NCI-H510A (cell line): ENCODE data around the gene SPECC1L.

ENCODE experiments used
- DNase-seq: peaks from one replicate; lab custom pipeline; 2025; lab: John Stamatoyannopoulos, UW

Gene SPECC1L

GRCh38 chr22:24428751-24429410, 158.2 kb downstream of the SPECC1L start:
- no peak for DNase-seq

- DNase-seq, result no peak
Measured at GRCh38 chr22:24429411-24430365, 159.1 kb downstream of the SPECC1L start.

- DNase-seq, result no peak
Measured at GRCh38 chr22:24430431-24431308, 160.0 kb downstream of the SPECC1L start.

GRCh38 chr22:24431309-24432034, 160.8 kb downstream of the SPECC1L start:
- DNase-seq, result no peak

GRCh38 chr22:24432059-24432853, 161.6 kb downstream of the SPECC1L start:
- no peak for DNase-seq

- no peak for DNase-seq
Measured at GRCh38 chr22:24433001-24433827, 162.6 kb downstream of the SPECC1L start.

GRCh38 chr22:24433828-24434470, 163.3 kb downstream of the SPECC1L start:
- no peak for DNase-seq

- DNase-seq, result no peak
Measured at GRCh38 chr22:24434471-24435322, 164.1 kb downstream of the SPECC1L start.

- DNase-seq, result no peak
Measured at GRCh38 chr22:24435323-24435645, 164.7 kb downstream of the SPECC1L start.

- DNase-seq, result no peak
Measured at GRCh38 chr22:24435861-24436371, 165.3 kb downstream of the SPECC1L start.

- no peak for DNase-seq
Measured at GRCh38 chr22:24436553-24436952, 165.9 kb downstream of the SPECC1L start.

GRCh38 chr22:24437091-24437490, 166.5 kb downstream of the SPECC1L start:
- DNase-seq, result no peak

GRCh38 chr22:24437741-24438328, 167.2 kb downstream of the SPECC1L start:
- DNase-seq, result no peak

- no peak for DNase-seq
Measured at GRCh38 chr22:24440270-24440717, 169.7 kb downstream of the SPECC1L start.

GRCh38 chr22:24440718-24441405, 170.2 kb downstream of the SPECC1L start:
- no peak for DNase-seq

- DNase-seq, result no peak
Measured at GRCh38 chr22:24441406-24442351, 171.0 kb downstream of the SPECC1L start.
